Measurements from ENCODE around the gene SLC13A1.
"Not testable (repeated sequence)": the region's sequence is repeated elsewhere in the genome, so short reads cannot be mapped to it uniquely, and the experiment has no call there.

GRCh38 chr7:123084861-123085260, 114.9 kb downstream of the SLC13A1 start:
- TF ChIP-seq, protein P1, sequence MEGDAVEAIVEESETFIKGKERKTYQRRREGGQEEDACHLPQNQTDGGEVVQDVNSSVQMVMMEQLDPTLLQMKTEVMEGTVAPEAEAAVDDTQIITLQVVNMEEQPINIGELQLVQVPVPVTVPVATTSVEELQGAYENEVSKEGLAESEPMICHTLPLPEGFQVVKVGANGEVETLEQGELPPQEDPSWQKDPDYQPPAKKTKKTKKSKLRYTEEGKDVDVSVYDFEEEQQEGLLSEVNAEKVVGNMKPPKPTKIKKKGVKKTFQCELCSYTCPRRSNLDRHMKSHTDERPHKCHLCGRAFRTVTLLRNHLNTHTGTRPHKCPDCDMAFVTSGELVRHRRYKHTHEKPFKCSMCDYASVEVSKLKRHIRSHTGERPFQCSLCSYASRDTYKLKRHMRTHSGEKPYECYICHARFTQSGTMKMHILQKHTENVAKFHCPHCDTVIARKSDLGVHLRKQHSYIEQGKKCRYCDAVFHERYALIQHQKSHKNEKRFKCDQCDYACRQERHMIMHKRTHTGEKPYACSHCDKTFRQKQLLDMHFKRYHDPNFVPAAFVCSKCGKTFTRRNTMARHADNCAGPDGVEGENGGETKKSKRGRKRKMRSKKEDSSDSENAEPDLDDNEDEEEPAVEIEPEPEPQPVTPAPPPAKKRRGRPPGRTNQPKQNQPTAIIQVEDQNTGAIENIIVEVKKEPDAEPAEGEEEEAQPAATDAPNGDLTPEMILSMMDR (IDR thresholded peaks at IDR 0.05): not testable (repeated sequence)
- TF ChIP-seq POLR2A (IDR thresholded peaks at IDR 0.05): not testable (repeated sequence)
